A673 (cell line): ENCODE results near the gene EML6. TPM values are rescaled to one million over a fixed set of nuclear protein-coding genes. Genes with fewer than 3 reads are reported as not detected.

Source experiments
- BruUV-seq: library from RNA; stranded (reverse); fragments of 400-500 nt; replicated peaks from 2 replicates; lab custom pipeline; 2021; lab: Mats Ljungman, UMichigan
- CTCF ChIA-PET: fragments of 300-600 bp; sonication (Branson Sonifier 250); formaldehyde crosslinking; loops from one replicate; lab custom pipeline; 2022; ENCODE audit warnings: antibody characterized with exemption; lab: Charles Lee
- POLR2A ChIA-PET: fragments of 300-600 bp; sonication (Branson Sonifier 250); formaldehyde crosslinking; loops from one replicate; lab custom pipeline; 2022; ENCODE audit warnings: antibody characterized with exemption; ENCODE audit not compliant: low non-redundant PET; lab: Charles Lee
- DNase-seq: peaks from one replicate; pipeline ENCODE4 v3.0.0-alpha.2; 2015; ENCODE audit warnings: low spot score
- H3K27ac ChIP-seq: fragments of 200-600 bp; sonication (generic); 2 replicates; pipeline ENCODE4 v1.5.1; 2016; ENCODE audit warnings: mixed run types, low read depth, mild to moderate bottlenecking, mixed read lengths, antibody characterized with exemption, low read length; ENCODE audit not compliant: poor library complexity, severe bottlenecking
- H3K27me3 ChIP-seq: fragments of 200-600 bp; sonication (generic); replicated peaks from 2 replicates; pipeline ENCODE4 v1.6.1; 2017; ENCODE audit warnings: mixed run types, low read depth, mild to moderate bottlenecking, mixed read lengths, antibody characterized with exemption, low read length; ENCODE audit not compliant: insufficient read depth, poor library complexity
- H3K36me3 ChIP-seq: fragments of 200-600 bp; sonication (generic); 2 replicates; pipeline ENCODE4 v1.6.1; 2016; ENCODE audit warnings: mixed run types, mild to moderate bottlenecking, mixed read lengths, antibody characterized with exemption, low read length; ENCODE audit not compliant: insufficient read depth, poor library complexity, severe bottlenecking
- H3K4me1 ChIP-seq: fragments of 200-600 bp; sonication (generic); 2 replicates; pipeline ENCODE4 v1.6.1; 2017; ENCODE audit warnings: mixed run types, mild to moderate bottlenecking, mixed read lengths, antibody characterized with exemption, low read length; ENCODE audit not compliant: insufficient read depth, poor library complexity, severe bottlenecking
- H3K4me3 ChIP-seq: fragments of 200-600 bp; sonication (generic); 2 replicates; pipeline ENCODE4 v1.5.1; 2016; ENCODE audit warnings: low read depth, mixed run types, mild to moderate bottlenecking, mixed read lengths, low read length; ENCODE audit not compliant: poor library complexity, severe bottlenecking
- H3K9me3 ChIP-seq: fragments of 200-600 bp; sonication (generic); 2 replicates; pipeline ENCODE4 v1.6.1; 2016; ENCODE audit warnings: mixed run types, low read depth, mild to moderate bottlenecking, mixed read lengths, antibody characterized with exemption, low read length; ENCODE audit not compliant: poor library complexity, severe bottlenecking
- EZH2 ChIP-seq: fragments of 200-600 bp; sonication (generic); IDR thresholded peaks from 2 replicates; pipeline ENCODE4 v1.6.1; 2017; ENCODE audit warnings: borderline replicate concordance, low read depth, mild to moderate bottlenecking, mixed read lengths, antibody characterized with exemption, low read length; ENCODE audit not compliant: poor library complexity, severe bottlenecking
- intact Hi-C: fragments of 100-400 bp; cut with micrococcal nuclease; formaldehyde crosslinking; loops from one replicate; pipeline ENCODE4 v1.10.0; 2022; ENCODE audit not compliant: unreplicated experiment
- total RNA-seq: library from RNA; stranded (reverse); gene quantifications from 2 replicates; pipeline ENCODE4 v1.2.3, GENCODE V29; 2021
- TF ChIP-seq, protein P1 (sequence below): fragments of 300-800, 200-600 bp; sonication (generic); conservative IDR thresholded peaks from 2 replicates; pipeline ENCODE4 v1.5.1; 2017; ENCODE audit warnings: low read depth, mild to moderate bottlenecking, antibody characterized with exemption, low read length, moderate library complexity, mixed read lengths

EML6 gene
- total RNA-seq, 1 experiment from 2014 or later: 1.9 TPM

GRCh38 chr2:54864727-54865126 lies 141.3 kb downstream of the EML6 start:
- Histone ChIP-seq H3K4me1 (peaks cover 11% of the 10 kb centered on the region), H3K36me3 (no peaks in the 10 kb centered on the region), H3K4me3 (no peak overlapping the region), H3K9me3 (no peaks in the 10 kb centered on the region), H3K27me3 (no peaks in the 10 kb centered on the region), H3K27ac (no peak overlapping the region)
- BruUV-seq: no TSS peak
- POLR2A ChIA-PET: no interaction called here
- intact Hi-C loops: no loop called here
- no peak for DNase-seq
- CTCF ChIA-PET: no interaction called here
- TF ChIP-seq, protein P1, sequence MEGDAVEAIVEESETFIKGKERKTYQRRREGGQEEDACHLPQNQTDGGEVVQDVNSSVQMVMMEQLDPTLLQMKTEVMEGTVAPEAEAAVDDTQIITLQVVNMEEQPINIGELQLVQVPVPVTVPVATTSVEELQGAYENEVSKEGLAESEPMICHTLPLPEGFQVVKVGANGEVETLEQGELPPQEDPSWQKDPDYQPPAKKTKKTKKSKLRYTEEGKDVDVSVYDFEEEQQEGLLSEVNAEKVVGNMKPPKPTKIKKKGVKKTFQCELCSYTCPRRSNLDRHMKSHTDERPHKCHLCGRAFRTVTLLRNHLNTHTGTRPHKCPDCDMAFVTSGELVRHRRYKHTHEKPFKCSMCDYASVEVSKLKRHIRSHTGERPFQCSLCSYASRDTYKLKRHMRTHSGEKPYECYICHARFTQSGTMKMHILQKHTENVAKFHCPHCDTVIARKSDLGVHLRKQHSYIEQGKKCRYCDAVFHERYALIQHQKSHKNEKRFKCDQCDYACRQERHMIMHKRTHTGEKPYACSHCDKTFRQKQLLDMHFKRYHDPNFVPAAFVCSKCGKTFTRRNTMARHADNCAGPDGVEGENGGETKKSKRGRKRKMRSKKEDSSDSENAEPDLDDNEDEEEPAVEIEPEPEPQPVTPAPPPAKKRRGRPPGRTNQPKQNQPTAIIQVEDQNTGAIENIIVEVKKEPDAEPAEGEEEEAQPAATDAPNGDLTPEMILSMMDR: no peak
- no peak for TF ChIP-seq EZH2

DNA sequence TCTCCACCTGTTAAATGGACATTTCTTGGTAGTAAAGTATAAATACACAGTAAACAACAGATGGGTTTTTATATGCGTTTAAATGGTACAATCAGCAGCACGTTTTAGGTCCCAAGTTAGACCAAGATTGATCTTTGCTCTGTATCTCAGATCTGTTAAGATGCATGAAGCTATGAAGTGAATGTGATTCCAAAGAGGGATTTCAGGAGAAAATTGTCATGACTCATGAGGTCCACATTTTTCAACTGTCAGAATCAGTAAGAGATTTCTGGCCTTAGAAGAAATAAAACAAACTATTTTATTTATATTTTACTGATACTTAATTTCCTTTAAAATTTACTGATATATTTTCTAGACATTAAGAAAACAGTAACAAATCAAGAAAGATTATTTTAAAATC lies 142.7 kb downstream of the EML6 start:
- no peaks in the 10 kb centered on the region for H3K4me1 ChIP-seq
- no peaks in the 10 kb centered on the region for H3K27me3 ChIP-seq
- no peak overlapping the region for H3K4me3 ChIP-seq
- CTCF ChIA-PET: no interaction called here
- POLR2A ChIA-PET: interaction anchor here (0.7 kb wide), 1 partner anchor 368 kb away, joined by 3 read pairs; no protein-coding TSS in a partner anchor
- no peaks in the 10 kb centered on the region for H3K9me3 ChIP-seq
- DNase-seq: no peak
- intact Hi-C loops: no loop called here
- no peak overlapping the region for H3K27ac ChIP-seq
- H3K36me3 ChIP-seq: no peaks in the 10 kb centered on the region
- no peak for TF ChIP-seq EZH2
- TF ChIP-seq, protein P1: no peak
- BruUV-seq: no TSS peak

DNA sequence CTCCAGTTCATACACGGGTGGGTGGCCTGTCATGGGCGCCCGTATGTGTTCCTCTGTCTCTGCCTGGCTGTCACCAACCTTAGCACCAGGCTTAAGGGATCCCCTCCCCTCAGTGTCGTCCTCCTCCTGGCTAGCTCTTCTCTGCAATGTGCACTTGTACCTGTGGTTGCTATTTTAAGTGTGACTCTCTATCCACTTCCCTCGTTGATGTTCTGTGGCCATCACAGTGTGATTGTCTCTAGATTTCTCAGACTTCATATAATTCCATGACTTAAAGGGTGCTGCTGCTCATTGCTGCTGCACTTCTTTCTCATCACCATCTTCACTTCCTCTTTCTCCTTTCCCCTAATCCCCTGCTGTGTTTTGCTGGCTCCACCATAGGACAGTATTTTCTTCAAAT lies 143.4 kb downstream of the EML6 start:
- POLR2A ChIA-PET: no interaction called here
- Histone ChIP-seq H3K4me3 (no peak overlapping the region), H3K27ac (no peak overlapping the region), H3K36me3 (no peaks in the 10 kb centered on the region), H3K27me3 (no peaks in the 10 kb centered on the region), H3K9me3 (no peaks in the 10 kb centered on the region), H3K4me1 (no peaks in the 10 kb centered on the region)
- CTCF ChIA-PET: no interaction called here
- no TSS peak for BruUV-seq
- TF ChIP-seq EZH2: no peak
- TF ChIP-seq, protein P1: no peak
- intact Hi-C loops: no loop called here
- no peak for DNase-seq
